Measurements from ENCODE around the gene CAPZA1. TPM values are rescaled to one million over a fixed set of nuclear protein-coding genes. Genes with fewer than 3 reads are reported as not detected.

Gene CAPZA1
- total and polyA plus RNA-seq, 12 donors = 60.1 to 178 (median 94.0) TPM

DNA sequence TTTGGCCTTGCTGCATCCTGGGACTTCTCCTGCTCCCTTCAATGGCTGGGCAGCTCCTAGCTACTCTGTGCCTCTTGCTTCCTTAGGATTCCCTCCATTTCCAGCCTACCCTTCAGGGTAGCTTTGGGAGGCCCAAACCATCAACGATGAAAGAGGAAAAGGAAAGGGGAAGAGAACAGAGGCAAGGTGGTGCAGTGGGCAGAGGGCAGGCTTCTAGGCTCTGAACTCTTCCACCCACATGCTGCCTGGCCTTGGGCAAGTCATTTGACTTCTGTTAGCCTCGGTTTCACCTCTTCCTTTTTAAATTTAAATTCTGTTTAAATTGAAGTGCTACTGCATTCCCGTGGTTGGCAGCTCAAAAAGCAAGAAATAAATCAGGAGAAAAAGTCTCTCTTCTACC, 101.2 kb downstream of the CAPZA1 start:
- H3K36me3 ChIP-seq (replicated peaks in 1 of 2) = no peaks in the 10 kb centered on the region
- H3K9me3 ChIP-seq (replicated peaks in 1 of 3) = no peaks in the 10 kb centered on the region
- no peak overlapping the region for H3K27ac ChIP-seq
- H3K27me3 ChIP-seq = no peaks in the 10 kb centered on the region
- intact Hi-C loops (cut with DNase I) = loop anchor here in 1 of 2 donors (10.0 kb wide), 1 partner anchor 324 kb away; no protein-coding TSS in a partner anchor
- 52 to 71% (median 56%) methylated on average over 3 of the region's 3 CpGs for WGBS, 4 donors
- TF ChIP-seq POLR2A (IDR thresholded peaks at IDR 0.05) = no peak
- TF ChIP-seq, protein P1, sequence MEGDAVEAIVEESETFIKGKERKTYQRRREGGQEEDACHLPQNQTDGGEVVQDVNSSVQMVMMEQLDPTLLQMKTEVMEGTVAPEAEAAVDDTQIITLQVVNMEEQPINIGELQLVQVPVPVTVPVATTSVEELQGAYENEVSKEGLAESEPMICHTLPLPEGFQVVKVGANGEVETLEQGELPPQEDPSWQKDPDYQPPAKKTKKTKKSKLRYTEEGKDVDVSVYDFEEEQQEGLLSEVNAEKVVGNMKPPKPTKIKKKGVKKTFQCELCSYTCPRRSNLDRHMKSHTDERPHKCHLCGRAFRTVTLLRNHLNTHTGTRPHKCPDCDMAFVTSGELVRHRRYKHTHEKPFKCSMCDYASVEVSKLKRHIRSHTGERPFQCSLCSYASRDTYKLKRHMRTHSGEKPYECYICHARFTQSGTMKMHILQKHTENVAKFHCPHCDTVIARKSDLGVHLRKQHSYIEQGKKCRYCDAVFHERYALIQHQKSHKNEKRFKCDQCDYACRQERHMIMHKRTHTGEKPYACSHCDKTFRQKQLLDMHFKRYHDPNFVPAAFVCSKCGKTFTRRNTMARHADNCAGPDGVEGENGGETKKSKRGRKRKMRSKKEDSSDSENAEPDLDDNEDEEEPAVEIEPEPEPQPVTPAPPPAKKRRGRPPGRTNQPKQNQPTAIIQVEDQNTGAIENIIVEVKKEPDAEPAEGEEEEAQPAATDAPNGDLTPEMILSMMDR (IDR thresholded peaks at IDR 0.05) = no peak
- DNase-seq = no peak
- no peak overlapping the region for H3K4me3 ChIP-seq
- H3K4me1 ChIP-seq (replicated peaks in 1 of 2) = peaks cover 4 to 13% of the 10 kb centered on the region in 2 donors

Small RNA genes lying within 50 kb of the gene (small RNA-seq; reads per million reads assigned to genes)
- gene RNU7-70P = 0 reads per million in 2 donors

Other genes starting within 250 kb of the CAPZA1 start
- 10 to 100 TPM in 5 of 9 donors, 1 to 10 TPM in 4; 5.5 to 22.0 (median 16.4) TPM for gene CTTNBP2NL, start 223.6 kb upstream of the CAPZA1 start, total RNA-seq
- 10 to 100 TPM in 1 of 3 donors, 1 to 10 TPM in 2; 2.5 to 11.3 (median 6.3) TPM for gene CTTNBP2NL, start 223.6 kb upstream of the CAPZA1 start, polyA plus RNA-seq
- 1 to 10 TPM in 8 of 9 donors, under 1 TPM in 1; 0.63 to 8.1 (median 1.9) TPM for gene WNT2B, start 110.9 kb upstream of the CAPZA1 start, total RNA-seq
- 1 to 10 TPM; 1.1 to 1.9 (median 1.9) TPM for gene WNT2B, start 110.9 kb upstream of the CAPZA1 start, polyA plus RNA-seq
- gene ST7L, start 691 bp upstream of the CAPZA1 start, total RNA-seq = 10 to 100 TPM; 14.0 to 37.2 (median 24.1) TPM
- gene ST7L, start 691 bp upstream of the CAPZA1 start, polyA plus RNA-seq = 10 to 100 TPM; 16.4 to 30.7 (median 18.0) TPM
- gene MOV10, start 54.8 kb downstream of the CAPZA1 start, total RNA-seq = 10 to 100 TPM; 39.1 to 86.7 (median 61.0) TPM
- 100 to 1,000 TPM in 2 of 3 donors, 10 to 100 TPM in 1; 43.7 to 372 (median 242) TPM for gene MOV10, start 54.8 kb downstream of the CAPZA1 start, polyA plus RNA-seq
- 100 to 1,000 TPM; 191 to 374 (median 237) TPM for gene RHOC, start 87.3 kb downstream of the CAPZA1 start, total RNA-seq
- 100 to 1,000 TPM; 186 to 242 (median 238) TPM for gene RHOC, start 87.3 kb downstream of the CAPZA1 start, polyA plus RNA-seq
- 1 to 10 TPM in 3 of 9 donors, under 1 TPM in 5, not detected in 1; 0.31 to 4.7 (median 0.72) TPM for gene PPM1J, start 95.5 kb downstream of the CAPZA1 start, total RNA-seq
- gene PPM1J, start 95.5 kb downstream of the CAPZA1 start, polyA plus RNA-seq = 1 to 10 TPM; 1.7 to 5.1 (median 2.7) TPM

Measured in adrenal gland (tissue), 12 donors.